ENCODE measurements around the gene ZMYND19. TPM values are rescaled to one million over a fixed set of nuclear protein-coding genes. Genes with fewer than 3 reads are reported as not detected.

Gene ZMYND19
- total RNA-seq, 2 experiments from 2014 or later = 45.9 to 46.5 TPM

- ChIA-PET POLR2A (no interaction called here), CTCF (no interaction called here)
- Mint-ChIP-seq H3K4me1 (ENCODE audit: low read depth) (peaks cover 16% of the 10 kb centered on the region), H3K27me3 (no peaks in the 10 kb centered on the region), H3K4me3 (no peak overlapping the region), H3K36me3 (ENCODE audit: low read depth) (peaks cover 24% of the 10 kb centered on the region), H3K9me3 (no peaks in the 10 kb centered on the region), H3K27ac (no peak overlapping the region)
- intact Hi-C loops (cut with micrococcal nuclease) = no loop called here
- DNase-seq (no peak), ATAC-seq (no peak)
- no peak for TF ChIP-seq CTCF (IDR thresholded peaks at IDR 0.05)
These were observed 7.0 kb downstream of the ZMYND19 start for GRCh38 chr9:137583347-137583746.

- Mint-ChIP-seq H3K9me3 (no peaks in the 10 kb centered on the region), H3K4me3 (no peak overlapping the region), H3K27me3 (no peaks in the 10 kb centered on the region), H3K36me3 (ENCODE audit: low read depth) (peaks cover 18% of the 10 kb centered on the region), H3K4me1 (ENCODE audit: low read depth) (peaks cover 14% of the 10 kb centered on the region), H3K27ac (no peak overlapping the region)
- DNase-seq = peak; percentile 53
- intact Hi-C loops (cut with micrococcal nuclease) = no loop called here
- peak; percentile 45 for TF ChIP-seq CTCF (IDR thresholded peaks at IDR 0.05)
- ChIA-PET POLR2A (interaction anchor here (5.0 kb wide), 1 partner anchor 7 kb away, joined by 33 read pairs; the partner anchor contains the start of gene ZMYND19), CTCF (interaction anchor here (0.6 to 1.0 kb wide), 2 partner anchors 8 to 139 kb away, joined by 3 read pairs; partner anchors contain the start of gene ZMYND19)
- no peak for ATAC-seq
These were observed 7.9 kb downstream of the ZMYND19 start for GRCh38 chr9:137582286-137582860.

GRCh38 chr9:137581361-137582285, 8.7 kb downstream of the ZMYND19 start:
- Mint-ChIP-seq H3K36me3 (ENCODE audit: low read depth) (peaks cover 17% of the 10 kb centered on the region), H3K4me3 (no peak overlapping the region), H3K9me3 (no peaks in the 10 kb centered on the region), H3K4me1 (ENCODE audit: low read depth) (peaks cover 19% of the 10 kb centered on the region), H3K27ac (no peak overlapping the region), H3K27me3 (no peaks in the 10 kb centered on the region)
- ChIA-PET CTCF (interaction anchor here (0.6 to 1.6 kb wide), 4 partner anchors 9 to 140 kb away, joined by 3 to 5 read pairs (median 3); partner anchors contain the start of gene ZMYND19), POLR2A (interaction anchor here (5.0 kb wide), 1 partner anchor 8 kb away, joined by 33 read pairs; the partner anchor contains the start of gene ZMYND19)
- intact Hi-C loops (cut with micrococcal nuclease) = no loop called here
- ATAC-seq = no peak
- TF ChIP-seq CTCF (IDR thresholded peaks at IDR 0.05) = no peak
- DNase-seq = no peak

GRCh38 chr9:137580954-137581322, 9.4 kb downstream of the ZMYND19 start:
- no peaks in the 10 kb centered on the region for H3K27me3 Mint-ChIP-seq
- no peak overlapping the region for H3K27ac Mint-ChIP-seq
- POLR2A ChIA-PET = interaction anchor here (0.5 to 5.0 kb wide), 2 partner anchors 8 to 84 kb away, joined by 3 to 33 read pairs; partner anchors contain the start of gene ZMYND19
- TF ChIP-seq CTCF (IDR thresholded peaks at IDR 0.05) = no peak
- peaks cover 21% of the 10 kb centered on the region for H3K36me3 Mint-ChIP-seq (ENCODE audit: low read depth)
- ATAC-seq (no peak), DNase-seq (no peak)
- no peaks in the 10 kb centered on the region for H3K9me3 Mint-ChIP-seq
- H3K4me1 Mint-ChIP-seq (ENCODE audit: low read depth) = peaks cover 26% of the 10 kb centered on the region
- CTCF ChIA-PET = interaction anchor here (1.2 to 1.6 kb wide), 3 partner anchors 10 to 29 kb away, joined by 3 to 5 read pairs (median 5); partner anchors contain the start of gene ZMYND19
- intact Hi-C loops (cut with micrococcal nuclease) = no loop called here
- H3K4me3 Mint-ChIP-seq = no peak overlapping the region

Data from activated CD8-positive, alpha-beta T cell treated with anti-CD3 and anti-CD28 coated beads for 36 hours (primary cell).